ENCODE data around the gene COL10A1.

The COL10A1 gene

GRCh38 chr6:116078522-116078921 lies 47.4 kb downstream of the COL10A1 start:
- no peak for DNase-seq

GRCh38 chr6:116074732-116075390 lies 51.1 kb downstream of the COL10A1 start:
- DNase-seq = no peak

- DNase-seq = no peak
These were observed 52.0 kb downstream of the COL10A1 start for GRCh38 chr6:116073765-116074440.

GRCh38 chr6:116072368-116072767 lies 53.6 kb downstream of the COL10A1 start:
- no peak for DNase-seq

- no peak for DNase-seq
These were observed 55.1 kb downstream of the COL10A1 start for GRCh38 chr6:116070616-116071389.

- no peak for DNase-seq
These were observed 55.8 kb downstream of the COL10A1 start for GRCh38 chr6:116070101-116070500.
